Measurements from ENCODE around the gene FAM114A2.

- TF ChIP-seq POLR2A (IDR thresholded peaks at IDR 0.05) (no peak), CTCF (IDR thresholded peaks at IDR 0.05) (no peak)
Measured at GRCh38 chr5:153969563-153969895, 69.2 kb downstream of the FAM114A2 start.

Data from suprapubic skin (tissue), 3 donors.